HG03025 (cell line): Measurements from ENCODE around the gene ADM2.

Experiments
- ATAC-seq: cut with Tn5 transposase; IDR thresholded peaks from one replicate; pipeline ENCODE4 v1.9.1; 2021; ENCODE audit warnings: mild to moderate bottlenecking, moderate library complexity; ENCODE audit not compliant: unreplicated experiment, low FRiP score

ADM2 gene

DNA sequence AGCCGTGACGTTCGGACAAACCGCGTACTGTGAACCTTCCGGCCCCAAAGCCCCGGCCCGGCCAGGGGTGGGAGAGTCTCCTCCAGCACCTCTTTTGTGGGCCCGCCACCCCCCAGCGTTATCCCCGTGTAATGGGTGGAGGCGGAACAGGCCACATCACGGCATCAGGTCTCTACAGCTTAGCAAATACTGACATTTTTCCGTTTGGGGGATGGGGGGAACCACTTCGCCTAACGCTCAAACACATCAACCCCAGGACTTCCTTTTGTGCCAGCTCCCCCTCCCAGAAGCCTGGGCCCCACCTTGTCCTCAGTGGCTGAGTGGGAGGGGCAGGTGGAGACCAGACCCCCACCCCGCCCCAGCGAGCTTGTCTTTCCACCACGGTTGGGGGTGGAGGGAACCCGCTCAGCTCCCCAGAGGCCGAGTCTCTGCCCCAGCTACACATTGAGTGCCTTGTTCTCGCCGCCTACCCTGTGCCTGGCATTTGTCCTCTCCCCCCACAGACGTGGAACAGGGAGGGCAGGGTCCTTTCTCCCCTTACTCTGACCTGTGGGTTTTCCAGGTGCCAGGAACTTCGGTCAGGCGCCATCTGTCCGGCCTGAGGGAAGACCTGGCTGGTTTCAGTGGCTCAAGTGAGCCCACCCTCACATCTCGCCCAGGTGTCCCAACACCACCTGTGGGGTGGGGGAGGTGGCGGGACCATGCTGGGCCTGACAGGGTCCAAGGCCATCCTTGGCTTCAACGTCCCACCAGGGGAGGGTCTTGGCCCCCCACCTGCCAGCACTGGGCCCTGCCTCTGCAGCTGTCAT lies 36.1 kb upstream of the ADM2 start:
- ATAC-seq = no peak

DNA sequence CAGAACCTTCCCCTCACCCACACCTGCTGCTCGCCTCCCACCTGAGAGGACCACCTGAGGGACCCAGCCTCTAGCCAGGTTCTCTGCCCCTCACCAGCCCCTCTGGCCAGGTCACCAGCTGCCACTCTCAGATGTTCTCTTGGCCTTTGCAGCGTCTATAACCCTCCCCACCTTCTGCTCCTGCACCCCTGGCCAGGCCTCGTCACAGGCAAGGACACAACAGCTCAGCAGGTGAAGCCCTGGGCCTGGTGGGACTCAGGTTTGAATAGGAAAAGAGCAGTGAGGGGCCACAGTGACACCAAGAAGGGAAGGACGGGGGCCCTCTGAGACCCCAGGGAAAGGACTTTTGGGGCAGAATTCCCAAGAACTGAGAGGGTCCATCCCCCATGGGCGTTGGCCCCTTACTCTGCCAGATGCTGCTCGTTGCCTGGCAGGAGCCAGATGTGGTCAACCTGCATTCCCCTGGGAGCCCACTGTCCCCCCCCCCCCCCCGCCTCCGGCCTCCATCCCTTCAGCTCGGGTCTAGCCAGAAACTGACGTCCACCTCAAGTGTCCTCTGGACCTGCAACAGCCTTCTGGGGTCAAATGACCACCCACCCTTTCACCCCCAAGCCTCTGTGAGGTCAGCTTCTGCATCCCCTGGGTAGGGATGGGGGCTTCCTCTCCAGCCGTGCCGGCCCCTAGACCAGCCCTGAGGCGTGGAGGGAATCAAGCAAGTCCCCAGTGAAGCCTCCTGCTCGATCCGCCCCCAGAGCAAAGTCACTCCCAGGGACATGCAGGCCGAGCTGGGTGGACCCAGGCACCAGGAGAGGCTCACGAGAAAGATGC lies 35.2 kb upstream of the ADM2 start:
- ATAC-seq = no peak

GRCh38 chr22:50446708-50447575 lies 34.4 kb upstream of the ADM2 start:
- no peak for ATAC-seq

DNA sequence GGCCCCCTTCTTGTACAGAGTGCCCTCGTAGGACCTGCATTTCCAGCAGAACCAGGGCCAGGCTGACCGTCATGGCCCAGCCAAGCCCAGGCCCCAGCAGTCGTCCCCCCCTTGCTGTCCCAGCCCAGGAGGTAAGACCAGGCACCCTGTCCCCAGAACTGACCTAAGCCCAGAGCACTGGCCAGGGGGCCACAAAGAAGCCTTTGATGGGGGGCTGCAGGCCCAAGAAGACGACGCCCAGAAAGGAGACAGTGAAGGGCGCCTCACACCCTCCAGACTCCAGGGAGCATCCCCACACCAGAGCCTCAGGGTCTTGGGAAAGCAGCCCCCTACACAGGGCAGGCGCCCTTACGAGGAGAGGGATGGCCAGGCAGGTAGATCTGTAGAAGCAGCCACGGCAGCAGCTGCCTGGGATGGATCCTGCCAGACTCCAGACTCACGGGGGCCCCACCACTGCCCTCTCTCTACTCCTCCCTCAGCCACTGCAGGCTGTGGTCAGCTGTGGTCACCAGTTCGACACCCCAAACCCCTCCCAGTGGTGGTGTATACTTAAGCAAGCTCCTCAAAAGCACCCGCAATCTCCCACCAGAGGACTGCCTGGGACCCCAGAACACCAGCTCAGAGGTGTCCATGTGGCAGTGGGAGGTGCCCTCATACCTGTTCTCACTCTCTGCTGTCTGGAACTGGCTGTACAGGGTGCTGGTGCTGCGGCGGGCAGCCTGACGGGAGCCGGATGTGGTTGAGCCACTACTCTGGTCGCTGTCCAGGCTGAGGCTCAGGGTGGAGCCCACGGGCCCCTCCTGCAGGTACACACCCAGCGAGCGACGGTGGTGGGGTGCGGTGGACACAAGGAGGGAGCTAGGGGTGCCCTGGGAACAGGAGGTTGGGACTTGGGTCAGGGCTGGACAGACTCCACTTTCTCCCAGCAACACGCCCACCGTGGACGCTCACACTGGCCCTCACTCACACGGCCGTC lies 33.5 kb upstream of the ADM2 start:
- no peak for ATAC-seq

- no peak for ATAC-seq
Observed at GRCh38 chr22:50452649-50453048, 28.7 kb upstream of the ADM2 start.

GRCh38 chr22:50454556-50455075 lies 26.7 kb upstream of the ADM2 start:
- no peak for ATAC-seq

GRCh38 chr22:50455201-50455600 lies 26.1 kb upstream of the ADM2 start:
- no peak for ATAC-seq

- no peak for ATAC-seq
Observed at GRCh38 chr22:50456026-50456425, 25.3 kb upstream of the ADM2 start.

DNA sequence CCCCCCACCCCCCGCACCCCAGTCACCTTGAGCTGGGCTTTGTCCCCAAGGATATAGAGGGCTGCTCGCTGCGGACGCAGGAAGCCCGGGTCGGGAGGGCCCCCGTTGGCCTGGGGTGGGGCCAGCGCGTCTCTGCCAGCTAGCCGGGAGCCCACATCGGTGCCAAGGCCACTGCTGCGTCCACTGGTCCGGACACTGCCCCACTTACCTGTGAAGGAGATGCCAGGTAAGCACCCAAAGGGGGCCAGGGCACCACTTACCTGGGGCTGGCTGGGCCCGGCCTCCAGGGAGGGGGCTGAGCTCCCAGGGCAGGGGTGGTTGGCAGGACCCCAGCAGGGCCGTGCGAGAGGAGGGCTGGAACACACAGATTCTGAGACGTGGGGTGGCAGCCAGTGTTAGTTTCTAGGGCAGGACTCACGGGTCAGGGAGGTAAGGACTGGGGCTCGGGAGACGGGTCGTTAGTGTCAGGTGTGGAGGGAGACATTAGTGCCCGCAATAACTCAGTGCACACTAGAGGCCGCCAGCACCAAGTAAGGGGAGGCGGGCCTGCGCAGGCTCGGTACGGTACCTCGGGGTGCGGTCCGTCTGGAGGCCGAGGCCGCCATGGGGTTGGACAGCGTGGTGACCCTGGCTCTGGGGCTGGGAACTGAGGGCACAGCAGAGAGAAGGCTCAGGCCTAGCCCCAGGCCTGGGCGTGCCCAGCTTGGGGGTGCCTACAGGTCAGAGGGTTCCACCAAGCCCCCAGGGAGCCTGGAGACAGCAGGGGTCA lies 24.7 kb upstream of the ADM2 start:
- ATAC-seq = no peak

DNA sequence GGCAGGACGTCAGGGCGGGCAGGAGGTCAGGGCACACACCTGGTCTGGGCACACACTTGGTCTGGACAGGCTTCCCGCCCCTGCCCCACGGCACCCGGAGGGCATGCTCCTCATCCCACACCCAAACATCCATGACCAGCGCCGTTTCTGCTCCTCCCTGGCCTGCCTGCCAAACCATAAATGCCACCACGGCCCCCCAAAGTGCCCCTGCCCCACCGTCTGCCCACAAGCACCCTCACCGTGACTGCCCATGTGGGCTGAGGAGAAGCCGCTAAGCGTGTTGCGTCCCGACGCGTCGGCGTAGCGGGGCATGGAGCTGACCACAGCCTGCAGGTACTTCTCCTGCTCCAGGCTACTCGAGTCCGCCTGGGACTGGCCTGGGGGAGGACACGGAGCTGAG lies 22.3 kb upstream of the ADM2 start:
- no peak for ATAC-seq

DNA sequence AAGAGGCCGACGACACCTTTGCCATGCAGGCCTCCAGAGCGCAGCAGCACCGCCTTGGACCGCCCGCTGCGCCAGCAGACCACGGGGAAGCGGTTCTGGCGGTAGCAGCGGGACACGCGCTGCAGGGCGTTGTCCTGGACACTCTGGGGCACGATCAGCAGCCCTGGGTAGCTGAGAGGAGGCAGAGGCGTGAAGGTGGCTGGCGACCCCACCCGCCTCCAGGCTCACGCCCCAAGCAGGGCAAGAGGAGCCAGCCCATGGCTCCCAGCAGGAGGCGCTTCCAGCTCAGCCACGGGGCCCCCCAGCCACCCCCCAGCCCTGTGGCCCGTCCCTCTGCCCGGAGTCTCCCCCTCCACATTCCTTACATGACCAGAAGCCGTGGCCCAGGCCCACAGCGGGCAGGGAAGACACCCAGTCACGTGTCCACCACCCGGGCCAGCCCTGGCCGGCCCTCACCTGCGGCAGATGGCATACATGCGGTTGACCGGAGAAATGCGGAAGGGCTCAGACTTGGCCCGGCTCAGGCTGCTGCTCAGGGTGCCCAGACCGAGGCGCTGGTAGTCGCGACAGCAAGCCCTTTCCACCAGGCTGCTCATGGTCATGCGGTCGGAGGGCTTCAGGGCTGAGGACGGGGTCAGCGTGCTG lies 21.7 kb upstream of the ADM2 start:
- no peak for ATAC-seq

GRCh38 chr22:50460938-50461337 lies 20.4 kb upstream of the ADM2 start:
- no peak for ATAC-seq

DNA sequence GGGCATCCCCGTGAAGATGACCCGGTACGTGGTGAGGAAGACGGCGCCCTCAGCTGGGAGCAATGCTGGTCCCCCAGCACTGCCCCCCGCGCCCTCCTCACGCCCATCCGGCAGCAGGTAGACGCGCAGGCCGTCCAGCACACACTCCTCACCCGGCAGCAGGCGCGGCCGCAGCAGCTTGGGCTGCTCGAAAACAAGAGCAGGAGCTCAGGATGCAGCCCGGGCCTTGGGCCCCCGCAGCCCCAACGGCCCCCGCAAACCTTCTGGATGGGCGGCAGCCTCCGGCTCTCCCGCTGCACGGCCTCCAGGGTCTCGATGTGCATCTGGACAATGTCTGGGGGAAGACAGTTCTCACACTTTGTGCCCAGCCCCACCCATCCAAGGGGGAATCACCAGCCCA lies 19.8 kb upstream of the ADM2 start:
- ATAC-seq = no peak

GRCh38 chr22:50461979-50462540 lies 19.3 kb upstream of the ADM2 start:
- ATAC-seq = no peak

DNA sequence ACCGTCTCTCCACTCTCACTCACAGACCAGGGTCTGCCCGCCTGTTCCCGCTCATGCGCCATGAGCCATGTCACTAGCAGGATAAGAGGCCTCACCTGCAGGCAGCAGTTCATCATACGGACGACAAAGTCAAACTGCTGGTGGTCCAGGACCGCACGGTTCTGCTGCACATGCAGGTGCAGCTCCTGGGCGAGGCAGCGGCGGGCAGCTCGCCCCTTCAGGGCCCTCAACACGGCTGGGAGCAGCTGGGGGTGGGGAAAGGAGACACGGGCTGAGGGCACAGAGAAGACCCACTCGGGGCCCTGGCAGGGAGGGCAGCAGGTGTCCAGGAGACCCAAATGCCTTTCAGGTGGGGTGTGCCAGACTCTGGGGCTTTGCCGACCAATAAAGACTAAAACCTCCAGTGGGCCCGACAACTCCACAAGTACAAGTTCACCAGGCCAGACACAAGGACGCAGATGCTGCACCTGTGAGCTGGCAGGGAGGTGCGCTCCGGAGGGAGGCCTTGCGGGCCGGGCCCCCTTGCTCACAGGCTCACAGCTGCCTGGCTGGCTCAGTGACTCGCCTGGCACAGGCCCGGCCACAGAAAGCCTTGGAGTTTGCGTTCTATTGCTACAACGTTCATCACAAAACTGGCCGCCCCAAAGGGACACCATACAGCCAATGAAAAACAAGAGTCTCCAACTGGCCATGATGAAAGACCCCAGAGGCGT lies 18.0 kb upstream of the ADM2 start:
- ATAC-seq = no peak

GRCh38 chr22:50464451-50464850 lies 16.9 kb upstream of the ADM2 start:
- ATAC-seq = no peak
